NT2/D1 (cell line): Measurements from ENCODE around the gene RNASET2.

Source experiments
- SUZ12 ChIP-seq: IDR thresholded peaks from 2 replicates; pipeline ENCODE4 v1.6.1; 2011; ENCODE audit not compliant: insufficient read length, insufficient read depth; ENCODE audit errors: extremely low read depth
- YY1 ChIP-seq: IDR thresholded peaks from 2 replicates; pipeline ENCODE4 v1.6.1; 2011; ENCODE audit not compliant: insufficient read length, insufficient read depth
- ZNF274 ChIP-seq: IDR thresholded peaks from 2 replicates; pipeline ENCODE4 v1.6.1; 2011; ENCODE audit warnings: mild to moderate bottlenecking, low read depth, low read length

DNA sequence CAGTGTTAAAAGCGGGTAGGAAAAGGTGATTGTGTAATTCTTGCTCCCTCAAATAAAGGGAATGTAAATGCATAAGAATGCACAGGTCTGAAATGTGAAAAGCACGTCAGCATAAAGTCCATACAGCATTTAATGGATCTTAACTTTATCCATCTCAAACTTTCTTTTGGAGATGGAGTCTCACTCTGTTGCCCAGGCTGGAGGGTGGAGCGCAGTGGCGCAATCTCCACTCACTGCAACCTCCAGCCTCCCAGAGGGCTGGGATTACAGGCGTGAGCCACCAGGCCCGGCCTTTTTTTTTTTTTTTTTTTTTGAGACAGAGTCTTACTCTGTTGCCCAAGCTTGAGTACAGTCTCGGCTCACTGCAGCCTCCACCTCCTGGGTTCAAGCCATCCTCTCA, 33.4 kb downstream of the RNASET2 start:
- TF ChIP-seq YY1 (no peak), ZNF274 (no peak), SUZ12 (no peak)
